Raji (cell line): ENCODE measurements around the gene TCTA.

Experiments
- POLR2A ChIP-seq: IDR thresholded peaks from 2 replicates; pipeline ENCODE4 v1.6.1; 2011; ENCODE audit warnings: low read depth, low read length, control low read depth; ENCODE audit not compliant: insufficient read depth

Gene TCTA

DNA sequence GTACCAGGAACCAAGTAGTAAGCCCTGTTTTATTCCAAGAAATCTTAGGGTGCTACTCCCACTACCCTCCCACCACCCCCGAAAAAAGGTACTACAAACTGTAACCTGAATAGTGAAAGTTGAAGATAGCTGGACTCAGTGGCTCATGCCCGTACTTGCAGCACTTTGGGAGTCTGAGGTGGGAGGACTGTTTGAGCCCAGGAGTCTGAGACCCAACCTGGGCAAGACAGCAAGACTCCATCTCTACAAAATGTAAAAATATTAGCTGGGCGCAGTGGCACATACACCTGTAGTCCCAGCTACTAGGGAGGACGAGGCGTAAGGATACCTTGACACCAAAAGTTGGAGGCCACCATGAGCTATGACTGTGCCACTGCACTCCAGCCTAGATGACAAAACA, 8.3 kb upstream of the TCTA start:
- no peak for TF ChIP-seq POLR2A

DNA sequence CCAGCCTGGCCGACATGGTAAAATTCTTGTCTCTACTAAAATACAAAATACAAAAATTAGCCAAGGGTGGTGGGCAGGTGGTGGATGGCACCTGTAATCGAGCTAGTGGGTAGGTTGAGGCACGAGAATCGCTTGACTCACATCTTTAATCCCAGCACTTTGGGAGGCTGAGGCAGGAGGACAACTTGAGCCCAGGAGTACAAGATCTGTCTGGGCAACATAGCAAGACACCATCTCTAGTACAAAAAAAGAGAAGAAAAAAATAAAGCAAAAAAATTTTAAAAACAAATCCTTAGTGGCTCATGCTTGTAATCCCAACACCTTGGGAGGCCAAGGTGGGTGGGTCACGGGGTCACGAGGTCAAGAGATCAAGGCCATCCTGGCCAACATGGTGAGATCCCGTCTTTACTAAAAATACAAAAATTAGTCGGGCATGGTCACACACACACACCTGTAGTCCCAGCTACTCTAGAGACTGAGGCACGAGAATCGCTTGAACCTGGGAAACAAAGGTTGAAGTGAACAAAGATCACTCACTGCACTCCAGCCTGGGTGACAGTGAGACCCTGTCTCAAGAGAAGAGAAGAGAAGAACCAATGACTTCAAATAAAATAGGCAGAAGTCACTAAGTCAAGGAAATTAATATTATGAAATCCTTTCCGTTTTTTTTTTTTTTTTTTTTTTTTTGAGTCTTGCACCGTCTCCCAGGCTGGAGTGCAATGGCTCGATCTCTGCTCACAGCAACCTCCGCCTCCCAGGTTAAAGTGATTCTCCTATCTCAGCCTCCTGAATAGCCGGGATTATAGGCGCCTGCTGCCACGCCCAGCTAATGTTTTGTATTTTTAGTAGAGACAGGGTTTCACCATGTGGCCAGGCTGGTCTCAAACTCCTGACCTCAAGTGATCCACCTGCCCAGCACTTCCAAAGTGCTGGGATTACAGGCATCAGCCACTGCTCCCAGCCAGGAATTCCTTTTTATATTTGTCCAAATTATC, 5.4 kb upstream of the TCTA start:
- no peak for TF ChIP-seq POLR2A

DNA sequence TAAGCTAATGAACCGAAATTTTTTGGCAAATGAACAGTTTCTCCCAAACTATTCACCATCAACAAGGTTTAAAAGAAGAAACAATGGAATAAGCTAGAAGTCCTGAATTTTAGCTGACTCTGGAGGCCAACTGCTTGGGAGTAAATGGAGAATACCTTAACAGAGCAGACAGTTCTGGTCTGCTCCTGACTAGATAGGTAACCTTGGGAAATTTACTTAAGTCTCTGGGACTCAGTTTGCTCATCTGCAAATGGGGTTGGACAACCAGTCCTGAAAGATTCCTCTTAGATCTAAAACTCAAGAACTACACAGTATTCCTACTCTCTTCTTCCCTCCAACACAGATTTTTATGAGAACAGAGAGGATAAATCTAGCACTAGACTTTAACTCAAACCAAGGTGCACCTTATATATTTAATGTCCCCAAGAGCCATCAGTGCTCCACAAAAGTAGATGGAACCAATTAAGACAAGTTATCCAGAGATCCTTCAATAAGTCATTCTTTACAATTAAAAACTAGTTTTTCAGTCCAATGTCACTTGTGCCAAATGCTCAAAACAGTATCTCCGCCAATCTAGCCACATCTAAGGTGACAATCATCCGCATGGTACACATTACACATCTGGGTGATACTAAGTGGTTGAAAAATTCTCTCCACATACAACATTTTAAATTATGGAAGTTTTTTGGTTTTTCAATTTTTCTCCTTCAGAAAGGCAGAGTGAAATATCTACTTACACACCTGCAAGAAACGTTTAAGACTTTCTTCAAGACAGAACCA, 2.0 kb upstream of the TCTA start:
- TF ChIP-seq POLR2A = no peak

DNA sequence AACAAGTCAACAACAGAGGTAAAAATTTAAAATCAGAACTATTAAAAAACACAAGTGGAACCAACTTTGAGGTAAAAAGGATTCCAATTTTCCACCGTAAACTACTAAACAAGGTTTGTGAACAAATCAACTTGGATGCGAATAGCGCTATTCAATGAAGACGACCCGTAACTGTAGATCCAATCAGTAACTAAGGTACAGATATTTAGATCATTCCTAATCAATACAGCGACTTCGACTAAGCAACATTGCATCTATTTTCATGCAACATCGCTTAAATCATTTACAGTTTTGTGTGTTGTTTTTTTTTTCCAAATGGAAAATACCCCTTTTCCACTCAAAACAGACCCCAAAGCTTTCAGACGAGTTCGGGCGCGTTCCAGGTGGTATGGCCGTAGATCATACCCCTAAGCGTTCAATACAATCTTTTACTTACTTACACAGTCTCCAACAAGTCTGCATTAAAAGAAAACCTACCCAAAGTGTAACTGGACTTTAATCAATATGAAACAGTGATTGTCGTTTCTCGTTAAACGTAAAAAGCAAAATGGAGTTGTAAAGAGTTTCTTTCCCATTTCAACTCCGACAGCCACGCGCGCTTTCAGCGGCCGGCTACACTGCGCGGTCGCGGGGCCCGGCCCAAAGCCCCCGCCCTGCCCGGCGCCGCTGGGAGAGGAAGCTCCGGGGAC, 1.2 kb upstream of the TCTA start:
- no peak for TF ChIP-seq POLR2A

DNA sequence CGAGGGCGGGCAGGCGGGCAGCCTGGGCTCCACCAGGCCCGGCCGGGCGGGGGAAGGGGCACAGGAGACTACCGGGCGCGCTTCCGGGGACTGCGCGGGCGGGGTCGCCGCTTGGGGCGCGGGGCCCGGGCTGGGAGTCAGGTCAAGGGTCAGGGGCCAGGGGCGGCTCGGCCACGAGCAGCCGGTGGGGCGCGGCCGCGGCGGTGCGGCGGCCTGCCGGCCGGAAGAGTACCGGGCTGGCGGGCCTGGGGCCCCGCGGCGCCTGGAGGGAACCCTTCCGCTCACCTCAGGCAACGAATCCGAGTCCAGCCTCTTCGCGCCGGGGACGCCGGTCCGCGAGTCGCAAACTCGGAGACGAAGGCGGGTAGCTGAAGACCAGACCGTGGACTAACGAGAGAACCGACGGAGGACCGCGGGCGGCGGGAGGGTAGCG, 672 bp upstream of the TCTA start:
- no peak for TF ChIP-seq POLR2A

DNA sequence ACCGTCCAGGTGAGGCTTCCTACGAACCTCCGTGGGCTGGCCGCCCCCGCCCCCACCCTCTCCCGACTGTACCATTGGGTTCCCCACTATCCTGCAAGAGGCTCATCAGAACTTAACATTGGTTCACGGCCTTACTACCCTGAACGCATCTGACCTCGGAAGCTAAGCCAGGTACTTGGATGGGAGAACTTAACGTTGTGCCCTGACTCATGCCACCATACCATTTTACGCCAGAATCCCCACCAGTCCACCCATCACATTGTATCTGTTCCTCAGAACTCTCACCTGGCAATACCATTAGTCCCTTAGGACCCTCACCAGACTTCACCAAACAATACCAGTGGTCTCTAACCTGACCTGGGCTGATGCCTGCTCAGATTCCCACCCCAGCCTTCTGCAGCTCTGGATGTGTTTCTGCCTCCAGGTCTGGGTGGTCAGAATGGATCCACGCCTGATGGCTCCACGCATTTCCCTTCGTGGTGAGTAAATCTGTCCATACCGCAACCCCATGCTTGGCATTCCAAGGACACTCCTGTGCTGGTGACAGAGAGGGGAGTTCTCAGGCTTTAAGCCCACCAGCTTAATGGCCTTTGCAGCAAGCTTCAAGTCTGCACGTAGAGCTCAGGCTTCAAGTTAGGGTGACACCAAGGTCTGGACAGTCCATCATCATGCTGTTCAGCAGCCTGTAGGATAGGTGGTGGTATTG, 562 bp downstream of the TCTA start:
- TF ChIP-seq POLR2A = no peak

DNA sequence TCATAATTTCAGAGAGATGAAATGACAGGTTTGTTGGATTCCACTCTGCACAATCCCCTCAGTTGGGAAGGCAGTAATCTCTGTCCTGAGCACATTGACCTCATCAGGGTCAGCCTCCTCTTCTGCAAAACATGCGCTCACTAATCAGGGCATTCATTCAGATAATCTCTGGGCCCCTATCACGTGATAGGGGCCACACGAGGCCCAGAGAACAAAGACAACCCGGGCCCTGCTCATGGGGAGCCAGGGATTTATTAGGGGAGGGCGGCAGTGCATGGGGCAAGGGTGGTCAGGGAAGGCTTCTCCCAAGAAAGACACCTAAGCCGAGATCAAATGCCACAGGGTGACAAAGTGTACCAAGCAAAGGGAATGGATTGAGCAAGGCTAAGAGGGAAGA, 1.1 kb downstream of the TCTA start:
- no peak for TF ChIP-seq POLR2A

DNA sequence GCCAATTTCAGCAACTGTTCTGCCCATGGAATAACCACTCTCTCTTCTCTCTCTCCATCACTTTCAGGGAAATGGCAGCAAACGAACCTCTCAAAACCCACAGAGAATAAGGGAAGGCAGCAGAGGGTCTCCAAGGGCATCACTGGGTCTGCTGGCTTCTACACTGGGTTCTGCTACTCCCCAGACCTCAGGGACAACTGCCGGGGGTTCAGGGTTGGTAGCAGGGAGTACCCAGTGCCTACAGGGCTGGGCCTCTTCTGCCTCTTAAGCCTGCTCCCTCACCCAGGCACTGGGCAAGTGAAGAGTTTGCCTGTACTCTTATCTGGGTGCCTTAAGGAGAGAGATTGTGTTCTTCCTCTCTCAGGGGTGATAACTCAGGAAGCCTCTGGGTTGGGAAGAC, 2.5 kb downstream of the TCTA start:
- TF ChIP-seq POLR2A = no peak

DNA sequence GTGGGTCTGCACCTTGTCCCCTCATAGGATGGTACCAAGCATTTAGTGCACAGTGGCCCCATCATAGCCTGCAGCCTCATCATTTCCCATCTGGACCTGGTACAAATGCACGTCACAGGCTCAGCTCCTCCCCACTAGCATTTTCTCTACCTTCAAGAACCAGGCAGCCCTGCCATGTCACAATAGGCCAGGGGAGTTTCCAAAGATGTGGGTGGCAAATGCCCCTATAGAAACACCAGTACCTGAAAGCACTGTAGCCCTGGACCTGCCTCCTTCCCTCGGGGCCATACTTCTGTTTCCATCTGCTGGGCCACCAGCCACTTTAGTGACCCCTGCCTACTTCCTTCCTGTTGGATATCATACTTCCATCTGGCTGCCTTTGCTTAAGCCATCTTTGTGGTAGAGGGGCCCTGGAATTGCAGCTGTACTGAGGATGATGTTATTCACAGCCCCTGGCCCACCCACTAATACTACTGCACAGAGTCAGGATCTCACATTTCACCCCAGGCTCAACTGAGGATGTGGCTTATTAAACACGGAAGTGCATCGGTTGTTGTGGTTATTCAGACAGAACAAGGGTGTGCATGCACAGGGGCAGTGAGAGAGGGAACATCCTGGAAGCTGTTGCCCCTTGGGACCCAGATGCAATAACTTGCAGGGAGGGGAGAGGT, 3.8 kb downstream of the TCTA start:
- TF ChIP-seq POLR2A = 0 out of 2 replicates have a peak, but pooled peaks have one; percentile 9

DNA sequence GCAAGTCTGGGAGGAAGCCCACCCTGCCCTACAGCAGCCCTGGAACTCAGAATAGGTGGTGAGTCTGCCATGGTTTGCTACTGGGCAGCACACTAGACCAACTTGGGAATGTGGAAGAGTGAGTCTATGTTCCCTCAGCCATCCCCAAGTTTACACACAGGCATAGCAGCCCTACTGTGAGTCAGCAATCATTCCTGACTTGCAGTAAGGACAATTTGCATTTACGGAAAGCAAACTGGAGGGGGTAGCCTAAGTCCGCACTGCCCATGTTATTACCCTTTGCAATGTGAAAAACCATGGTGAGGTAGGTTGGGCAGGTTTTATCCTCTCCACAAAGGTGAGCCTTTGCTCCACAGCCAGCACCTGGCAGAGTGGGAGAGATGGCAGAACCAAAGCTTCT, 4.6 kb downstream of the TCTA start:
- no peak for TF ChIP-seq POLR2A

DNA sequence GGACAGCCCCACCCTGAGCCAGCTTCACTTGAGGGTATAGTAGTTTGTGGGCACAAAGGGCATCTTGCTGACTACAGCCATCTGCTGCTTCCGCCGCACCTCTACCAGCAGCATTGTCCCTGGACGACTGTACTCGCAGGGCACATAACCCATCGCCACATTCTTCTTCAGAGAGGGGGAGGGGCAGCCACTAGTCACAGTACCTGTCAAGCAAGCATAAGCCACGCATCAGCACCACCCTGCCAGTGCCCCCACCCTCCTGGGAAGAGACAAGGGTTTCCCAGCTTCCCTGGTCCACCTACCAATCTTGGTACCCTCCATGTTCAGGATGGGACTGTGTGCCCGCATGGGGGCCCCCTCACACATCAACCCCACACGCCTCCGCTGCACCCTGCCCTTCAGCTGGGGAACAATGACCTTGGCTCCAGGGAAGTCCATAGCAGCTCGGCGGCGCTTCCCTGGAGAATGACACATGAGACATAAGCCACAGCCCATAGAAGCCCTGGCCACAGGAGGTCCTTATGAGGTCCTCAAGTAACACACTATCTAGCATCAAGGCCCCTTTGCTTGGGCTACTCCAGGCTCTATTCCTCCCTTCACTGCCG, 5.4 kb downstream of the TCTA start:
- no peak for TF ChIP-seq POLR2A

DNA sequence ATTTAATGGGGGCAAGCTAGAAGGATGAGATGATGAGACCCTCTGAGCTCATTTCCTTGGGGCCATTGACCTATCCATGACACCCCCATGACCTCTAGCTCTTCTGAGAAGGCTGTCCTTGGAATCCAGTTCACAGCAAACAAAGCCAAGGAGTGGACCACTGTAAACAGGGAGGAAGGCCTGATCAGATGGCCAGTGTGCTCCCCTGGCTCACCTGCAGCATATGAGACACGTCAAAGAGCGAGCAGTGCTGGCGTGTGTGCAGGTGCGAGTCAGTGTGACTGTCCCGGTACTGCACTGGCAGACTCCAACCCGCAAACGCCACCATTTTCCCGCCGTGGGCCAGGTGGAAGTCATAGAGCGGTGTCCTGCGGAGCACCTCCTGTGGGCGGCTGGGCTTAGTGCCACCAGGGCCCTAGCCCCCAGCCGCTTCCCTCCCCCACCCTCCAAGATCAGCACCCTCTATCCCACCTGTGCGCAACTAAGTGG, 9.7 kb downstream of the TCTA start:
- TF ChIP-seq POLR2A = no peak

DNA sequence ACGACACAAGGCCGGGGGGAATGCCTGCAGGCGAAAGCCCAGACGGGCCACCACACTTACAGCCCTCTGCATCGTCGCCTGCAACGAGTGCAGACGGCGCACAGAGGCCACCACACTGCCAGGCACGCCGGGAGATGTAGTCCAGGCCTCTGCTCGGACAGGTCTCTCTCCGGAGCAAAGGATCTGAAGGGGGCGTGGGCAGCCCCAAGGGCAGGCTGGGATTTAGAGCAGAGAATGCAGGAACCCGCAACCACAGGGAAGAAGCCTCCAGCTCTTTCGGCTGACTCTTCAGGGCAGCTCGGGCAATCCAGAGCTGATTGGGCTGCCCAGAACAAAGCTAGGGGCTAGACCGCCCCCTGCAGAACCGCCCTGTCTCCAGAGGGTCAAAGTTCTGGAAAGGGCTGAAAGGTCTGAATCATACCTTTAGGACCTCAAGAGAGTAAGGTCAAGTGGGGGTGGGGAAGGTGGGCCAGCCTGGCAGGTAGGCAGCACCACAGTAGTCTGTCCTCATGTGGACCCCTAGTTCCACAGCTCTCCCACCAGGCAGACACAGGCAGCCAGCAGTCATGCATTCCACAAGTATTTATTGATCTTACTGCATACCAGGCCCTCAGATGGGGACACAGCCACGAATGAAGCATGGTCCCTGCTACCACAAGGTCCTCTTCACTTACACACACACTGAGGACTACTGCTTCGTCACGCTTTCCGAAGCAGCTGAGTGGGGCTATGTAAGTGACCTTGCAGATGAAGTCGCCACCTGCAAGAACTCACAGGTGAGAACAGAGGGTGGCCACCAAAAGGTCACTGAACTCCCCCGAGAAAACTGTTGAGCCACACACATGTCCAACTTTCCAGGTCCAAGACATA, 10.4 kb downstream of the TCTA start, which contains the start of gene AMT:
AMT (minus strand) TSS at position 95 of the 870 bp plus-strand sequence; CDS start at position 72, 23 bp downstream.
- TF ChIP-seq POLR2A = no peak
